HEK293T (cell line): ENCODE results near the gene VWA3B.

Source experiments
- FOXK2 ChIP-seq: fragments of 450-650 bp; IDR thresholded peaks from 2 replicates; pipeline ENCODE4 v1.6.1; 2016; ENCODE audit warnings: mild to moderate bottlenecking
- SP1 ChIP-seq: fragments of 450-650 bp; IDR thresholded peaks from 2 replicates; pipeline ENCODE4 v1.6.1; 2017
- TARDBP ChIP-seq: fragments of 450-650 bp; IDR thresholded peaks from 2 replicates; pipeline ENCODE4 v1.6.1; 2016
- ZNF384 ChIP-seq: fragments of 450-650 bp; IDR thresholded peaks from 2 replicates; pipeline ENCODE4 v1.6.1; 2016

GRCh38 chr2:98282109-98282508, 195.1 kb downstream of the VWA3B start:
- no peak for TF ChIP-seq TARDBP
- no peak for TF ChIP-seq SP1
- no peak for TF ChIP-seq FOXK2
- no peak for TF ChIP-seq ZNF384
